GM12801 (cell line): Measurements from ENCODE around the gene VAV2.

Experiments used
- TF ChIP-seq, protein P1 (sequence below): IDR thresholded peaks from one replicate; pipeline ENCODE4 v1.5.1; 2011; ENCODE audit warnings: control low read depth; ENCODE audit not compliant: insufficient read length; ENCODE audit errors: extremely low read depth

The VAV2 gene

DNA sequence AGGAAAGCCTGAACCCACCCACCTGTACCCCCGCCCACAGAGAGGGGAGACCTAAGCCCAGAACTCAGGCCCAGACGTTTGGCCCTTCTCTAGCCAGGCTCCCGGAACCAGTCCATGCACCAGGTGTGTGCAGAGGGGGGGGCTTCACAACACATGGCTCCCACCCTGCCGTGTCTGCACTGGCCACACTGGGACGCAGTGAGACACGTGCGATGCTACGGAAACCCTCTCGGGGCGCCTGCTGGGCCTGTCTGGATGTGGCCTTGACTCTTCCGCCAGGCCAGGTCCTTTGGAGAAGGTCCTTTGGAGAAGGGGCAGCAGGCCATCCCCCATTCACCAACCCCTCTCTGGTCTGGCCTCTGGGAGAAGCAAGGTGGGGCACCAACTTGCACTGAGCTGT is 195.6 kb downstream of the VAV2 start:
- TF ChIP-seq, protein P1, sequence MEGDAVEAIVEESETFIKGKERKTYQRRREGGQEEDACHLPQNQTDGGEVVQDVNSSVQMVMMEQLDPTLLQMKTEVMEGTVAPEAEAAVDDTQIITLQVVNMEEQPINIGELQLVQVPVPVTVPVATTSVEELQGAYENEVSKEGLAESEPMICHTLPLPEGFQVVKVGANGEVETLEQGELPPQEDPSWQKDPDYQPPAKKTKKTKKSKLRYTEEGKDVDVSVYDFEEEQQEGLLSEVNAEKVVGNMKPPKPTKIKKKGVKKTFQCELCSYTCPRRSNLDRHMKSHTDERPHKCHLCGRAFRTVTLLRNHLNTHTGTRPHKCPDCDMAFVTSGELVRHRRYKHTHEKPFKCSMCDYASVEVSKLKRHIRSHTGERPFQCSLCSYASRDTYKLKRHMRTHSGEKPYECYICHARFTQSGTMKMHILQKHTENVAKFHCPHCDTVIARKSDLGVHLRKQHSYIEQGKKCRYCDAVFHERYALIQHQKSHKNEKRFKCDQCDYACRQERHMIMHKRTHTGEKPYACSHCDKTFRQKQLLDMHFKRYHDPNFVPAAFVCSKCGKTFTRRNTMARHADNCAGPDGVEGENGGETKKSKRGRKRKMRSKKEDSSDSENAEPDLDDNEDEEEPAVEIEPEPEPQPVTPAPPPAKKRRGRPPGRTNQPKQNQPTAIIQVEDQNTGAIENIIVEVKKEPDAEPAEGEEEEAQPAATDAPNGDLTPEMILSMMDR: no peak

DNA sequence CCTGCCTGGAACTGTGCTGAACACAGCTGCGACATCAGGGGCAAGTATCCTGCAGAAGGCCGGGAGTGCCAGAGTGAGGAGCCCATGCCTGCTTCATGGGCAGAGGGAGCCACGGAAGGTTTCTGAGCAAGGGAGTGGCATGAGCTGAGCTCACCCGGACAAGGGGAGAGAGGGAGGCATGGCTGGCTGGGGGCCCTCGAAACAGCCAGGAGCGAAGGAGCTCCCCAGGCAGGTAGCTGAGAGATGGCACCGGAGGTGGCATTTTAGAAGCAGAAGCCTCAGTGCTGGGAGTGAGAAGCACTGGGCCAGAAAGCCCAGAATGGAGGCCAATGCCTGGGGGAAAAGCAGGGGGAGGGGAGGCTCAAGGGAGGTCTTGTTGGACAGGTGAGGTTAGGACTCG is 197.1 kb downstream of the VAV2 start:
- TF ChIP-seq, protein P1: no peak

- TF ChIP-seq, protein P1: no peak
Observed at GRCh38 chr9:133794016-133794760, 197.9 kb downstream of the VAV2 start.

DNA sequence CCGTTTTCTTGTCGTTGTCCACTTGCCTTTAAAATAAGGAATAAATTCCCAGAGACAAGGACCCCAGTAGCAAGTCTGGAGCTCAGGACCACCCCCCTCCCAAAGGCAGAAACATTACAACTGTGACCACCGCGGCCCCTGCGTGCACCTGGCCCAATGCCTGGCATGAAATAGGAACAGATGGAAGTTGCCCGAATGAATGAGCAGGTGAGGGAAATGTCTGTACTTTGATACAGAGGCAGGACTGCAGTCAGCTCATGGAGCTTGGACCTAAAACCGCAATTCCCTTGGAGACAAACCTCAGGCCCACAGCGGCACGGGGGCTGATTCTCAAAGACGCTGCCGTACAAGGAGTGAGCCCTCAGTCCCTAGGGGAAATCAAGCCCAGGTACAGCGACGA is 198.7 kb downstream of the VAV2 start:
- TF ChIP-seq, protein P1: no peak

DNA sequence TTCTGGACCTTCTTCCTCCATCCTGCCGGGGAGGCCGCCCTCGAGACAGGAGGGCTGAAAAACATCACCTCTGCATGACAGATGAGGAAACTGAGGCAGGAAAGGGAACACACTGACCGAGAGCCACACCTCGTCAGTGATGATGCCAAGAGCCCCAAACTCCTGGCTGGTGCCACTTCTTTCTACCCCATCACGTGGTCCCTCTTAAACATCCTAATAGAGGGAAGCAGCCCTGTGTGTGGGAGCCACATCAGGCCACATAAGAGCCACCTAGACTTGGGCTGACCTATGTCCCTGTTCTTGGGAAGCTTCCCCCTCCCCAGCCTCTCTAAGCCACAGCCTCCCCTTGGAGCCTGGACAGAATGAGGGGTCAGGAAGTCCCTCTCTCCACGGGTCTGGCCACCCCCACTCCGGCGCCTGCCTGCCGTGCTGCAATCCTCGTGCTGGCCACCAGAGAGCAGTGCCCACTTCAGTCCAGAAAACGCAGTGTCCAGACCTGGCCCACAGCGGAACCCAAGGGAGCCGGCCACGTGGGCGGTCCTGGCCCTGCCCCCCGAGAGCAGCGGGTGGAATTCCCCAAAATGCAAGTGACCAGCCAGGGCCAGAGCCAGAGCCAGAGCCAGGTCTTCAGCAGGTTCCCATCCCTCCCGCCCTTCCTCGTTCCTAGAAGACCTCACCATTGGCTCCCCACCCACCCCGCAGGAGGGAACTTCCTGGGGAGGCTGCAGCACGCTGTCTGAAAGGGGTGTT is 199.2 kb downstream of the VAV2 start:
- TF ChIP-seq, protein P1: no peak

DNA sequence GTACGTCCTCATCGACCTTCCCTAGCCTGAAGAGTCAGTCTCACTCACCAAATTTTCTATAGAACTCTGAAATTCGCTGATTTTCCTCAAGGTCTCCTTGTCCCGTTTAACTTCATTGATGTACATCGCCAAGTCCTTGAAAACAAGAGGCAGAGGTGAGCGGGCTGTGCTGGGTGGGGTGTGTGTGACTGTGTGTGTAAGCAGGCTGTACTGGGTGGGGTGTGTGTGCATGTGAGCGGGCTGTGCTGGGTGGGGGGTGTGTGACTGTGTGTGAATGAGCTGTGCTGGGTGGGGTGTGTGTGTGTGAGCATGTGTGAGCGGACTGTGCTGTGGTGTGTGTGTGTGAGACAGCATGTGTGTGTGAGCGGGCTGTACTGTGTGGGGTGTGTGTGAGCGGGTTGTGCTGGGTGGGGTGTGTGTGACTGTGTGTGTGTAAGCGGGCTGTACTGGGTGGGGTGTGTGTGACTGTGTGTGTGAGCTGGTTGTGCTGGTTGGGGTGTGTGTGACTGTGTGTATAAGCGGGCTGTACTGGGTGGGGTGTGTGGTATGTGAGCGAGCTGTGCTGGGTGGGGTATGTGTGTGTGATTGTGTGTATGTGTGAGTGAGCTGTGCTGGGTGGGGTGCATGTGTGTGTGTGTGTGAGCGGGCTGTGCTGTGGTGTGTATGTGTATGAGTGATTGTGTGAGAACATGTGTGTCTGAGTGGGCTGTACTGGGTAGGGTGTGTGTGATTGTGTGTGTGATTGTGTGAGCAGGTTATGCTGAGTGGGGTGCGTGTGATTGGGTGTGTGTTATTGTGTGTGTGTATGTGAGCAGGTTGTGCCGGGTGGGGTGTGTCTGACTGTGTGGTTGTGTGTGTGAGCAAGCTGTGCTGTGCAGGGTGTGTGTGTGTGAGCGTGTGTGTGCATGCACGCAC is 200.1 kb downstream of the VAV2 start:
- TF ChIP-seq, protein P1: no peak

DNA sequence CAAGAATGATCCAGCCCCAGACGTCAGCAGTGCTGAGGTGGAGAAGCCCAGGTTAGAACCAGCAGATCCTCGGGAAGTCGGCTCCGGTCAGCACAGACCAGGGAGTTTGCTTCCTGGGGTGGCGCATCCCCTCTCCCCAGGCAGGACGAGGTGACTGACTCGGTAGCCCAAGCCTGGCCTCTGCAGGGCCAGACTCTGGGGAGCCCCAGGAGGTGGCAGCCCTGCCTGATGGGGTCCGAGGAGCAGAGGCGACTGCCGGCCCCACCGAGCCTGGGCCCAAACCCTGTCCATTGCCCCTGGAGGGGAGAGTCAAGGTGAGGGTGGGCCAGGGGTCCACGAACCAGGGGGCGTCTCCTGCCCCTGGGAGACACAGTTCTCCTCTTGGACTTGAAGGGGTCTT is 201.1 kb downstream of the VAV2 start:
- TF ChIP-seq, protein P1: no peak
